ENCODE measurements around the gene HABP4. TPM values are rescaled to one million over a fixed set of nuclear protein-coding genes. Genes with fewer than 3 reads are reported as not detected.

HABP4 gene
- total and polyA plus RNA-seq, 4 donors, result 1.1 to 4.0 (median 2.9) TPM

- no peaks in the 10 kb centered on the region for H3K27me3 ChIP-seq (ENCODE audit: control insufficient read depth in 4 of 4, insufficient read depth in 4 of 4, low read length in 3 of 4)
- no peak for DNase-seq (ENCODE audit: low spot score)
- no peak for TF ChIP-seq ATF3 (IDR thresholded peaks at IDR 0.05)
- no peak for TF ChIP-seq SP1 (IDR thresholded peaks at IDR 0.05)
- TF ChIP-seq HNF4A (conservative IDR thresholded peaks at IDR 0.05), result no peak
- TF ChIP-seq HNF4G (IDR thresholded peaks at IDR 0.05), result no peak
- TF ChIP-seq EGR1 (IDR thresholded peaks at IDR 0.05; ENCODE audit: low read depth in 2 of 2), result no peak
- no peak for TF ChIP-seq REST (IDR thresholded peaks at IDR 0.05)
- no peak for TF ChIP-seq GABPA (IDR thresholded peaks at IDR 0.05 in 1 of 2, conservative IDR thresholded peaks at IDR 0.05 in 1 of 2)
- no peak for TF ChIP-seq TAF1 (conservative IDR thresholded peaks at IDR 0.05)
- no peak for TF ChIP-seq FOXA2 (IDR thresholded peaks at IDR 0.05)
- no peak for TF ChIP-seq YY1 (IDR thresholded peaks at IDR 0.05)
- TF ChIP-seq MAX (IDR thresholded peaks at IDR 0.05), result no peak
- TF ChIP-seq RAD21 (IDR thresholded peaks at IDR 0.05), result no peak
- no peak for TF ChIP-seq FOXA1 (IDR thresholded peaks at IDR 0.05)
- TF ChIP-seq, protein P1, sequence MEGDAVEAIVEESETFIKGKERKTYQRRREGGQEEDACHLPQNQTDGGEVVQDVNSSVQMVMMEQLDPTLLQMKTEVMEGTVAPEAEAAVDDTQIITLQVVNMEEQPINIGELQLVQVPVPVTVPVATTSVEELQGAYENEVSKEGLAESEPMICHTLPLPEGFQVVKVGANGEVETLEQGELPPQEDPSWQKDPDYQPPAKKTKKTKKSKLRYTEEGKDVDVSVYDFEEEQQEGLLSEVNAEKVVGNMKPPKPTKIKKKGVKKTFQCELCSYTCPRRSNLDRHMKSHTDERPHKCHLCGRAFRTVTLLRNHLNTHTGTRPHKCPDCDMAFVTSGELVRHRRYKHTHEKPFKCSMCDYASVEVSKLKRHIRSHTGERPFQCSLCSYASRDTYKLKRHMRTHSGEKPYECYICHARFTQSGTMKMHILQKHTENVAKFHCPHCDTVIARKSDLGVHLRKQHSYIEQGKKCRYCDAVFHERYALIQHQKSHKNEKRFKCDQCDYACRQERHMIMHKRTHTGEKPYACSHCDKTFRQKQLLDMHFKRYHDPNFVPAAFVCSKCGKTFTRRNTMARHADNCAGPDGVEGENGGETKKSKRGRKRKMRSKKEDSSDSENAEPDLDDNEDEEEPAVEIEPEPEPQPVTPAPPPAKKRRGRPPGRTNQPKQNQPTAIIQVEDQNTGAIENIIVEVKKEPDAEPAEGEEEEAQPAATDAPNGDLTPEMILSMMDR (IDR thresholded peaks at IDR 0.05; ENCODE audit: low read depth, low read length, missing input control), result no peak
- TF ChIP-seq, protein P2, sequence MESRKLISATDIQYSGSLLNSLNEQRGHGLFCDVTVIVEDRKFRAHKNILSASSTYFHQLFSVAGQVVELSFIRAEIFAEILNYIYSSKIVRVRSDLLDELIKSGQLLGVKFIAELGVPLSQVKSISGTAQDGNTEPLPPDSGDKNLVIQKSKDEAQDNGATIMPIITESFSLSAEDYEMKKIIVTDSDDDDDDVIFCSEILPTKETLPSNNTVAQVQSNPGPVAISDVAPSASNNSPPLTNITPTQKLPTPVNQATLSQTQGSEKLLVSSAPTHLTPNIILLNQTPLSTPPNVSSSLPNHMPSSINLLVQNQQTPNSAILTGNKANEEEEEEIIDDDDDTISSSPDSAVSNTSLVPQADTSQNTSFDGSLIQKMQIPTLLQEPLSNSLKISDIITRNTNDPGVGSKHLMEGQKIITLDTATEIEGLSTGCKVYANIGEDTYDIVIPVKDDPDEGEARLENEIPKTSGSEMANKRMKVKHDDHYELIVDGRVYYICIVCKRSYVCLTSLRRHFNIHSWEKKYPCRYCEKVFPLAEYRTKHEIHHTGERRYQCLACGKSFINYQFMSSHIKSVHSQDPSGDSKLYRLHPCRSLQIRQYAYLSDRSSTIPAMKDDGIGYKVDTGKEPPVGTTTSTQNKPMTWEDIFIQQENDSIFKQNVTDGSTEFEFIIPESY (IDR thresholded peaks at IDR 0.05), result no peak
- no peak for TF ChIP-seq JUND (IDR thresholded peaks at IDR 0.05)
- no peaks in the 10 kb centered on the region for H3K9me3 ChIP-seq (ENCODE audit: control insufficient read depth in 4 of 4, low read length in 3 of 4)
- peaks cover 4 to 20% (median 18%) of the 10 kb centered on the region in 4 donors for H3K4me1 ChIP-seq (ENCODE audit: control insufficient read depth in 4 of 4, insufficient read depth in 4 of 4, low read length in 3 of 4)
- H3K9ac ChIP-seq (ENCODE audit: low read depth in 1 of 2, low read length in 2 of 2), result no peak overlapping the region
- H3K4me3 ChIP-seq (ENCODE audit: low read depth in 1 of 3, low read length in 3 of 3), result no peak overlapping the region
- no peak overlapping the region for H3K27ac ChIP-seq (ENCODE audit: low read depth in 1 of 2, low read length in 2 of 2)
- no peaks in the 10 kb centered on the region for H3K36me3 ChIP-seq (ENCODE audit: control insufficient read depth in 4 of 4, insufficient read depth in 3 of 4, low read depth in 1 of 4, low read length in 3 of 4)
- WGBS, result 89% methylated on average over 6 of the region's 6 CpGs
Observed at GRCh38 chr9:96423985-96424336, 26.0 kb upstream of the HABP4 start.

Measured in liver (tissue), 9 donors.